GM23338 (cell line): ENCODE measurements around the gene ABCC12. TPM values are rescaled to one million over a fixed set of nuclear protein-coding genes. Genes with fewer than 3 reads are reported as not detected.

Experiments
- ATAC-seq: fragments of 200-7000 bp; cut with Tn5 transposase; 3 replicates; pipeline ENCODE4 v1.9.1; 2020
- DNase-seq: peaks from one replicate; pipeline ENCODE4 v3.0.0-alpha.2; 2015; ENCODE audit warnings: low spot score
- H2AFZ ChIP-seq: fragments of 200-600 bp; sonication (generic); 2 replicates; pipeline ENCODE4 v1.8.0; 2016; ENCODE audit warnings: antibody characterized with exemption, mild to moderate bottlenecking, moderate library complexity
- H3F3A ChIP-seq: fragments of 200-600 bp; sonication (generic); replicated peaks from 2 replicates; pipeline ENCODE4 v1.8.0; 2017; ENCODE audit warnings: antibody characterized with exemption, mixed run types, low read depth
- H3K27ac ChIP-seq: fragments of 200-600 bp; sonication (generic); 2 replicates; pipeline ENCODE4 v1.6.1; 2016; ENCODE audit warnings: low read depth
- H3K27me3 ChIP-seq: fragments of 200-600 bp; sonication (generic); 2 replicates; pipeline ENCODE4 v1.8.0; 2016; ENCODE audit warnings: mild to moderate bottlenecking, mixed run types, moderate library complexity; ENCODE audit not compliant: insufficient read depth
- H3K36me3 ChIP-seq: fragments of 200-600 bp; sonication (generic); 2 replicates; pipeline ENCODE4 v1.8.0; 2016; ENCODE audit warnings: mild to moderate bottlenecking; ENCODE audit not compliant: insufficient read depth
- H3K4me1 ChIP-seq: fragments of 200-600 bp; sonication (generic); 2 replicates; pipeline ENCODE4 v1.8.0; 2016; ENCODE audit warnings: mild to moderate bottlenecking, moderate library complexity; ENCODE audit not compliant: insufficient read depth
- H3K4me2 ChIP-seq: fragments of 200-600 bp; sonication (generic); 2 replicates; pipeline ENCODE4 v1.7.1; 2017; ENCODE audit warnings: mixed run types
- H3K4me3 ChIP-seq: fragments of 200-600 bp; sonication (generic); 2 replicates; pipeline ENCODE4 v1.6.1; 2016; ENCODE audit warnings: mixed run types
- H3K79me2 ChIP-seq: fragments of 200-600 bp; sonication (generic); replicated peaks from 2 replicates; pipeline ENCODE4 v1.8.0; 2017; ENCODE audit warnings: mild to moderate bottlenecking; ENCODE audit not compliant: insufficient read depth
- H3K9me2 ChIP-seq: fragments of 200-600 bp; sonication (generic); 2 replicates; pipeline ENCODE4 v1.8.0; 2017; ENCODE audit not compliant: insufficient read depth
- H4K20me1 ChIP-seq: fragments of 200-600 bp; sonication (generic); replicated peaks from 2 replicates; pipeline ENCODE4 v1.8.0; 2017; ENCODE audit warnings: mild to moderate bottlenecking; ENCODE audit not compliant: insufficient read depth
- H3K27ac Mint-ChIP-seq: 2 replicates; pipeline ENCODE4 v1.8.0; 2020; ENCODE audit warnings: inconsistent platforms, mild to moderate bottlenecking, moderate library complexity, mixed read lengths
- H3K27me3 Mint-ChIP-seq: 3 replicates; pipeline ENCODE4 v1.8.0; 2022; ENCODE audit warnings: low read depth, mild to moderate bottlenecking, moderate library complexity, mixed read lengths, inconsistent platforms; ENCODE audit not compliant: insufficient read depth, poor library complexity
- H3K36me3 Mint-ChIP-seq: 3 replicates; pipeline ENCODE4 v1.8.0; 2021; ENCODE audit warnings: low read depth, mild to moderate bottlenecking, inconsistent platforms, moderate library complexity, mixed read lengths
- H3K4me1 Mint-ChIP-seq: 3 replicates; pipeline ENCODE4 v1.8.0; 2020; ENCODE audit warnings: mild to moderate bottlenecking, inconsistent platforms, mixed read lengths
- H3K4me3 Mint-ChIP-seq: 3 replicates; pipeline ENCODE4 v1.8.0; 2021; ENCODE audit warnings: moderate library complexity, mild to moderate bottlenecking, inconsistent platforms, mixed read lengths
- H3K9me3 Mint-ChIP-seq: 3 replicates; pipeline ENCODE4 v1.8.0; 2020; ENCODE audit warnings: moderate library complexity, mild to moderate bottlenecking, inconsistent platforms, mixed read lengths
- CREB1 ChIP-seq: fragments of 250-450 bp; sonication (Bioruptor Pico); IDR thresholded peaks from 2 replicates; pipeline ENCODE4 v1.5.0; 2020; ENCODE audit warnings: low read depth, mild to moderate bottlenecking, moderate library complexity
- ETS1 ChIP-seq: IDR thresholded peaks from 2 replicates; pipeline ENCODE4 v1.6.1; 2016; ENCODE audit warnings: antibody characterized with exemption
- EZH2 ChIP-seq: fragments of 200-600 bp; sonication (generic); IDR thresholded peaks from one replicate; pipeline ENCODE4 v1.8.0; 2017; ENCODE audit warnings: antibody characterized with exemption, mild to moderate bottlenecking, low read depth; ENCODE audit not compliant: unreplicated experiment
- EZH2phosphoT487 ChIP-seq: fragments of 200-600 bp; sonication (generic); IDR thresholded peaks from one replicate; pipeline ENCODE4 v1.8.1; 2018; ENCODE audit warnings: antibody characterized with exemption; ENCODE audit not compliant: unreplicated experiment
- JUNB ChIP-seq: IDR thresholded peaks from one replicate; pipeline ENCODE4 v1.6.1; 2016; ENCODE audit warnings: antibody characterized with exemption; ENCODE audit not compliant: unreplicated experiment
- POLR2AphosphoS5 ChIP-seq: IDR thresholded peaks from 2 replicates; pipeline ENCODE4 v1.6.1; 2016; ENCODE audit warnings: antibody characterized with exemption, low read depth
- ZNF114 ChIP-seq: fragments of 250-450 bp; sonication (Bioruptor Pico); IDR thresholded peaks from 2 replicates; pipeline ENCODE4 v1.5.0; 2020; ENCODE audit warnings: mild to moderate bottlenecking, moderate library complexity
- ZNF331 ChIP-seq: fragments of 250-450 bp; sonication (Bioruptor Pico); IDR thresholded peaks from 2 replicates; pipeline ENCODE4 v1.5.0; 2020; ENCODE audit warnings: low read depth, mild to moderate bottlenecking, moderate library complexity
- polyA plus RNA-seq: library from polyadenylated mRNA; unstranded; fragments of >200 nt; fragmentation: Nextera tagmentation; extraction: Ambion mirVana; gene quantifications from 2 replicates; pipeline ENCODE4 v1.2.1, GENCODE V29; 2016
- total RNA-seq: library from RNA; depleted of rRNA; stranded (reverse); fragments of >200 nt; shearing (Covaris generic); gene quantifications from 2 replicates; pipeline ENCODE4 v1.2.3, GENCODE V29; 2014
- TF ChIP-seq, protein P1 (sequence below): IDR thresholded peaks from one replicate; pipeline ENCODE4 v1.6.1; 2018; ENCODE audit warnings: antibody characterized with exemption; ENCODE audit not compliant: unreplicated experiment
- TF ChIP-seq, protein P2 (sequence below): fragments of 250-450 bp; sonication (Bioruptor Pico); IDR thresholded peaks from 2 replicates; pipeline ENCODE4 v1.5.0; 2020; ENCODE audit warnings: mild to moderate bottlenecking, moderate library complexity

The ABCC12 gene
- total and polyA plus RNA-seq, 2 experiments from 2014 or later, result not detected

- TF ChIP-seq POLR2AphosphoS5, result no peak
- no peak for TF ChIP-seq JUNB
- no peak for TF ChIP-seq ETS1
- TF ChIP-seq ZNF331, result no peak
- no peak for TF ChIP-seq CREB1 (CRISPR knock-in tag)
- TF ChIP-seq EZH2phosphoT487, result no peak
- TF ChIP-seq EZH2, result no peak
Measured at GRCh38 chr16:48153774-48154173, 2.0 kb downstream of the ABCC12 start (continued).

DNA sequence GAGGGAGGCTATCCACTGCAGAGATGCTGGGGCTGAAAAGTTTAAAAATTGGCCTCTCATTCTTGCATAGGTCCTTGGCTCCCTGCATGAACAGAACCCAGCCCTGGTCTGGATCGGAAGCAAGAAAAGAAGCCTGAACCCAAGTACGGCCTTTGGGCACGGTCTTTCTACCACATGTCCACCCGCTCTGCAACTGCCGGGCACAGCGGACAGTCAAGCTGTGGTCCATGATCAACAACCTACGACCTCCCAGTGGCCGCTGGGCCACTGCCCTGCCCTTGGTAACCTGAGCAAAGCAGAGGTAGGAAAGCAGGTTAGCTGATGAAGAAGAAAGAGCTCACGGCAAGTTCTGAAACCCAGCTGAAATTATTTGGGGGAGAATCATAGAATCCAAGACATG, 3.6 kb downstream of the ABCC12 start:
- Histone ChIP-seq H2AFZ (no peak overlapping the region), H3K4me3 (no peak overlapping the region), H3K4me1 (no peaks in the 10 kb centered on the region), H3K79me2 (no peaks in the 10 kb centered on the region), H3K36me3 (no peaks in the 10 kb centered on the region), H3K9me2 (no peaks in the 10 kb centered on the region), H3F3A (no peaks in the 10 kb centered on the region), H3K4me2 (no peak overlapping the region), H3K27ac (no peak overlapping the region), H4K20me1 (no peaks in the 10 kb centered on the region), H3K27me3 (no peaks in the 10 kb centered on the region)
- Mint-ChIP-seq H3K36me3 (no peaks in the 10 kb centered on the region), H3K4me1 (no peaks in the 10 kb centered on the region; the same call in 1 of the 3 replicates), H3K9me3 (peaks cover 12% of the 10 kb centered on the region; the same call in 2 of the 3 replicates), H3K27ac (no peak overlapping the region), H3K4me3 (no peak overlapping the region), H3K27me3 (peaks cover 6% of the 10 kb centered on the region)
- ATAC-seq, result no peak
- no peak for DNase-seq
- TF ChIP-seq, protein P1, sequence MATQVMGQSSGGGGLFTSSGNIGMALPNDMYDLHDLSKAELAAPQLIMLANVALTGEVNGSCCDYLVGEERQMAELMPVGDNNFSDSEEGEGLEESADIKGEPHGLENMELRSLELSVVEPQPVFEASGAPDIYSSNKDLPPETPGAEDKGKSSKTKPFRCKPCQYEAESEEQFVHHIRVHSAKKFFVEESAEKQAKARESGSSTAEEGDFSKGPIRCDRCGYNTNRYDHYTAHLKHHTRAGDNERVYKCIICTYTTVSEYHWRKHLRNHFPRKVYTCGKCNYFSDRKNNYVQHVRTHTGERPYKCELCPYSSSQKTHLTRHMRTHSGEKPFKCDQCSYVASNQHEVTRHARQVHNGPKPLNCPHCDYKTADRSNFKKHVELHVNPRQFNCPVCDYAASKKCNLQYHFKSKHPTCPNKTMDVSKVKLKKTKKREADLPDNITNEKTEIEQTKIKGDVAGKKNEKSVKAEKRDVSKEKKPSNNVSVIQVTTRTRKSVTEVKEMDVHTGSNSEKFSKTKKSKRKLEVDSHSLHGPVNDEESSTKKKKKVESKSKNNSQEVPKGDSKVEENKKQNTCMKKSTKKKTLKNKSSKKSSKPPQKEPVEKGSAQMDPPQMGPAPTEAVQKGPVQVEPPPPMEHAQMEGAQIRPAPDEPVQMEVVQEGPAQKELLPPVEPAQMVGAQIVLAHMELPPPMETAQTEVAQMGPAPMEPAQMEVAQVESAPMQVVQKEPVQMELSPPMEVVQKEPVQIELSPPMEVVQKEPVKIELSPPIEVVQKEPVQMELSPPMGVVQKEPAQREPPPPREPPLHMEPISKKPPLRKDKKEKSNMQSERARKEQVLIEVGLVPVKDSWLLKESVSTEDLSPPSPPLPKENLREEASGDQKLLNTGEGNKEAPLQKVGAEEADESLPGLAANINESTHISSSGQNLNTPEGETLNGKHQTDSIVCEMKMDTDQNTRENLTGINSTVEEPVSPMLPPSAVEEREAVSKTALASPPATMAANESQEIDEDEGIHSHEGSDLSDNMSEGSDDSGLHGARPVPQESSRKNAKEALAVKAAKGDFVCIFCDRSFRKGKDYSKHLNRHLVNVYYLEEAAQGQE, result no peak
- no peak for TF ChIP-seq ZNF114
- no peak for TF ChIP-seq ZNF331
- no peak for TF ChIP-seq CREB1 (CRISPR knock-in tag)
- TF ChIP-seq JUNB, result no peak
- no peak for TF ChIP-seq POLR2AphosphoS5

DNA sequence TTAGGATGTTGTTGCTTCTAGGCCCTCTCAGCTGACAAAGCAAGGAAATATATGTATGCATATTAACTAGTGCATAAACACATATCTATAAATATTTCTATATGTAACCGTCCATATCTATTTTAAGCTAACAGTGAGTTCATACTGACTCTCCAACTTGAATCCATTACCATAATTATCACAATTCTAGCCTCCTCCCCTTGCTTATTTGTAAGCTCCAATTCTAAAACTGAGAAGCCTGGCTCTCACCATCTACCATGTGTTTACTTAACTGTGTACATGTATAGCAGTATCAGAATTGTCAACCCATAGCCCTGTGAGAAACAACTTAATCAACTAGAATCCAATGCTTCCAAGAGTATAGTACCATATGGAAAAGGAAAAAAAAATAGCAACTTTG, 5.1 kb downstream of the ABCC12 start:
- Mint-ChIP-seq H3K27ac (no peak overlapping the region), H3K4me3 (no peak overlapping the region), H3K4me1 (no peaks in the 10 kb centered on the region; the same call in 2 of the 3 replicates), H3K27me3 (peaks cover 6% of the 10 kb centered on the region), H3K36me3 (no peaks in the 10 kb centered on the region), H3K9me3 (peaks cover 12% of the 10 kb centered on the region; the same call in 2 of the 3 replicates)
- Histone ChIP-seq H3K9me2 (no peaks in the 10 kb centered on the region), H3K79me2 (no peaks in the 10 kb centered on the region), H3K36me3 (no peaks in the 10 kb centered on the region), H3K4me3 (no peak overlapping the region), H3K27me3 (no peaks in the 10 kb centered on the region), H2AFZ (no peak overlapping the region), H4K20me1 (no peaks in the 10 kb centered on the region), H3F3A (no peaks in the 10 kb centered on the region), H3K4me1 (no peaks in the 10 kb centered on the region), H3K4me2 (no peak overlapping the region), H3K27ac (no peak overlapping the region)
- ATAC-seq, result no peak
- no peak for DNase-seq
- TF ChIP-seq ZNF114, result no peak
- TF ChIP-seq ZNF331, result no peak
- TF ChIP-seq, protein P2, sequence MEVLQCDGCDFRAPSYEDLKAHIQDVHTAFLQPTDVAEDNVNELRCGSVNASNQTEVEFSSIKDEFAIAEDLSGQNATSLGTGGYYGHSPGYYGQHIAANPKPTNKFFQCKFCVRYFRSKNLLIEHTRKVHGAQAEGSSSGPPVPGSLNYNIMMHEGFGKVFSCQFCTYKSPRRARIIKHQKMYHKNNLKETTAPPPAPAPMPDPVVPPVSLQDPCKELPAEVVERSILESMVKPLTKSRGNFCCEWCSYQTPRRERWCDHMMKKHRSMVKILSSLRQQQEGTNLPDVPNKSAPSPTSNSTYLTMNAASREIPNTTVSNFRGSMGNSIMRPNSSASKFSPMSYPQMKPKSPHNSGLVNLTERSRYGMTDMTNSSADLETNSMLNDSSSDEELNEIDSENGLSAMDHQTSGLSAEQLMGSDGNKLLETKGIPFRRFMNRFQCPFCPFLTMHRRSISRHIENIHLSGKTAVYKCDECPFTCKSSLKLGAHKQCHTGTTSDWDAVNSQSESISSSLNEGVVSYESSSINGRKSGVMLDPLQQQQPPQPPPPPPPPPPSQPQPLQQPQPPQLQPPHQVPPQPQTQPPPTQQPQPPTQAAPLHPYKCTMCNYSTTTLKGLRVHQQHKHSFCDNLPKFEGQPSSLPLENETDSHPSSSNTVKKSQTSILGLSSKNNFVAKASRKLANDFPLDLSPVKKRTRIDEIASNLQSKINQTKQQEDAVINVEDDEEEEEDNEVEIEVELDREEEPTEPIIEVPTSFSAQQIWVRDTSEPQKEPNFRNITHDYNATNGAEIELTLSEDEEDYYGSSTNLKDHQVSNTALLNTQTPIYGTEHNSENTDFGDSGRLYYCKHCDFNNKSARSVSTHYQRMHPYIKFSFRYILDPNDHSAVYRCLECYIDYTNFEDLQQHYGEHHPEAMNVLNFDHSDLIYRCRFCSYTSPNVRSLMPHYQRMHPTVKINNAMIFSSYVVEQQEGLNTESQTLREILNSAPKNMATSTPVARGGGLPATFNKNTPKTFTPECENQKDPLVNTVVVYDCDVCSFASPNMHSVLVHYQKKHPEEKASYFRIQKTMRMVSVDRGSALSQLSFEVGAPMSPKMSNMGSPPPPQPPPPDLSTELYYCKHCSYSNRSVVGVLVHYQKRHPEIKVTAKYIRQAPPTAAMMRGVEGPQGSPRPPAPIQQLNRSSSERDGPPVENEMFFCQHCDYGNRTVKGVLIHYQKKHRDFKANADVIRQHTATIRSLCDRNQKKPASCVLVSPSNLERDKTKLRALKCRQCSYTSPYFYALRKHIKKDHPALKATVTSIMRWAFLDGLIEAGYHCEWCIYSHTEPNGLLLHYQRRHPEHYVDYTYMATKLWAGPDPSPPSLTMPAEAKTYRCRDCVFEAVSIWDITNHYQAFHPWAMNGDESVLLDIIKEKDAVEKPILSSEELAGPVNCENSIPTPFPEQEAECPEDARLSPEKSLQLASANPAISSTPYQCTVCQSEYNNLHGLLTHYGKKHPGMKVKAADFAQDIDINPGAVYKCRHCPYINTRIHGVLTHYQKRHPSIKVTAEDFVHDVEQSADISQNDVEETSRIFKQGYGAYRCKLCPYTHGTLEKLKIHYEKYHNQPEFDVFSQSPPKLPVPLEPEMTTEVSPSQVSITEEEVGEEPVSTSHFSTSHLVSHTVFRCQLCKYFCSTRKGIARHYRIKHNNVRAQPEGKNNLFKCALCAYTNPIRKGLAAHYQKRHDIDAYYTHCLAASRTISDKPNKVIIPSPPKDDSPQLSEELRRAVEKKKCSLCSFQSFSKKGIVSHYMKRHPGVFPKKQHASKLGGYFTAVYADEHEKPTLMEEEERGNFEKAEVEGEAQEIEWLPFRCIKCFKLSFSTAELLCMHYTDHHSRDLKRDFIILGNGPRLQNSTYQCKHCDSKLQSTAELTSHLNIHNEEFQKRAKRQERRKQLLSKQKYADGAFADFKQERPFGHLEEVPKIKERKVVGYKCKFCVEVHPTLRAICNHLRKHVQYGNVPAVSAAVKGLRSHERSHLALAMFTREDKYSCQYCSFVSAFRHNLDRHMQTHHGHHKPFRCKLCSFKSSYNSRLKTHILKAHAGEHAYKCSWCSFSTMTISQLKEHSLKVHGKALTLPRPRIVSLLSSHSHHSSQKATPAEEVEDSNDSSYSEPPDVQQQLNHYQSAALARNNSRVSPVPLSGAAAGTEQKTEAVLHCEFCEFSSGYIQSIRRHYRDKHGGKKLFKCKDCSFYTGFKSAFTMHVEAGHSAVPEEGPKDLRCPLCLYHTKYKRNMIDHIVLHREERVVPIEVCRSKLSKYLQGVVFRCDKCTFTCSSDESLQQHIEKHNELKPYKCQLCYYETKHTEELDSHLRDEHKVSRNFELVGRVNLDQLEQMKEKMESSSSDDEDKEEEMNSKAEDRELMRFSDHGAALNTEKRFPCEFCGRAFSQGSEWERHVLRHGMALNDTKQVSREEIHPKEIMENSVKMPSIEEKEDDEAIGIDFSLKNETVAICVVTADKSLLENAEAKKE, result no peak
